K562 (cell line): Measurements from ENCODE around the gene CYB5D1. TPM values are rescaled to one million over a fixed set of nuclear protein-coding genes. Genes with fewer than 3 reads are reported as not detected.
A peak's percentile ranks its signal among the peaks of the same experiment; 100 is the strongest.

ENCODE experiments used
- ATAC-seq: fragments of 200-7000 bp; cut with Tn5 transposase; 3 replicates; pipeline ENCODE4 v1.9.1; 2020; ENCODE audit warnings: moderate library complexity
- BruUV-seq: library from RNA; stranded (reverse); fragments of 400-500 nt; replicated peaks from 2 replicates; lab custom pipeline; 2021; lab: Mats Ljungman, UMichigan
- CTCF ChIA-PET: fragments of 300-600 bp; formaldehyde crosslinking; extraction: SDS; loops from one replicate; lab custom pipeline; 2021; ENCODE audit warnings: low intra/inter-chr PET ratio; lab: Yijun Ruan, JAX
- POLR2A ChIA-PET: fragments of 300-600, 350-650 bp; sonication (Branson Sonifier 250); formaldehyde crosslinking; extraction: SDS; loops from one replicate; lab custom pipeline; 2021; ENCODE audit warnings: antibody characterized with exemption, inconsistent platforms; lab: Yijun Ruan, JAX
- DNase-seq, 4 experiments: peaks; one replicate each; pipeline versions ENCODE4 v3.0.0 to v3.0.0-alpha.2; 2011 to 2018; ENCODE audit warnings: low spot score in 3 of 4, mixed read lengths in 3 of 4; ENCODE audit errors: extremely low read depth in 1 of 4
- FAIRE-seq: peaks from 2 replicates; lab custom pipeline; 2011; peaks lifted over from hg19 to GRCh38; lab: Jason Lieb, UNC
- H2AFZ ChIP-seq: 2 replicates; pipeline ENCODE4 v1.6.0; 2011; ENCODE audit warnings: low read depth, low read length, control low read depth, inconsistent platforms
- H3K27ac ChIP-seq: fragments of 200-600 bp; 3 replicates; pipeline ENCODE4 v1.8.0; 2011; ENCODE audit warnings: low read depth, mild to moderate bottlenecking, control low read depth, inconsistent platforms, low read length, moderate library complexity, mixed read lengths; ENCODE audit errors: extremely low read depth
- H3K27me3 ChIP-seq, 2 experiments: fragments of 300-600 bp in 1 of 2; 2 replicates in 1 of 2; 3 replicates in 1 of 2; pipeline versions ENCODE4 v1.6.0 to v1.8.0; 2011; ENCODE audit warnings: inconsistent platforms in 2 of 2, low read length in 2 of 2, mild to moderate bottlenecking in 1 of 2, mixed read lengths in 1 of 2, moderate library complexity in 1 of 2; ENCODE audit not compliant: control insufficient read depth in 2 of 2, insufficient read depth in 2 of 2
- H3K36me3 ChIP-seq: fragments of 300-600 bp; 3 replicates; pipeline ENCODE4 v1.8.0; 2011; ENCODE audit warnings: mild to moderate bottlenecking, low read length, inconsistent platforms; ENCODE audit not compliant: control insufficient read depth, insufficient read depth
- H3K4me1 ChIP-seq, 2 experiments: fragments of 200-600 bp in 1 of 2; replicated peaks in 1 of 2; 2 replicates in 1 of 2; 3 replicates in 1 of 2; pipeline versions ENCODE4 v1.5.1 to v1.8.0; 2011; ENCODE audit warnings: inconsistent platforms in 2 of 2, low read length in 2 of 2, mild to moderate bottlenecking in 1 of 2, mixed read lengths in 1 of 2, moderate library complexity in 1 of 2; ENCODE audit not compliant: control insufficient read depth in 2 of 2, insufficient read depth in 2 of 2
- H3K4me2 ChIP-seq: 2 replicates; pipeline ENCODE4 v1.6.1; 2011; ENCODE audit warnings: low read length, control low read depth, inconsistent platforms, mixed read lengths; ENCODE audit not compliant: insufficient read depth
- H3K4me3 ChIP-seq: fragments of 200-600 bp; sonication (generic), shearing (Covaris generic); 2 replicates; pipeline ENCODE4 v1.5.1; 2016; ENCODE audit warnings: control low read depth, inconsistent platforms
- H3K79me2 ChIP-seq: fragments of 200-600 bp; 3 replicates; pipeline ENCODE4 v1.8.0; 2011; ENCODE audit warnings: low read length, inconsistent platforms; ENCODE audit not compliant: control insufficient read depth, insufficient read depth
- H3K9ac ChIP-seq, 2 experiments: 2 replicates each; pipeline versions ENCODE4 v1.6.0 to v1.6.1; 2011; ENCODE audit warnings: low read depth in 2 of 2, low read length in 2 of 2, control low read depth in 1 of 2, inconsistent platforms in 1 of 2, mild to moderate bottlenecking in 1 of 2, mixed read lengths in 1 of 2; ENCODE audit not compliant: insufficient read depth in 1 of 2
- H3K9me1 ChIP-seq: one replicate; pipeline ENCODE4 v1.6.0; 2011; ENCODE audit warnings: inconsistent platforms, mild to moderate bottlenecking, low read length, moderate library complexity; ENCODE audit not compliant: control insufficient read depth, insufficient read depth
- H3K9me3 ChIP-seq: replicated peaks from 2 replicates; pipeline ENCODE4 v1.5.1; 2011; ENCODE audit warnings: low read depth, low read length, inconsistent platforms; ENCODE audit not compliant: control insufficient read depth, insufficient read depth
- H4K20me1 ChIP-seq: replicated peaks from 2 replicates; pipeline ENCODE4 v1.6.1; 2011; ENCODE audit warnings: low read length, inconsistent platforms, mixed read lengths; ENCODE audit not compliant: control insufficient read depth, insufficient read depth
- CCNT2 ChIP-seq: IDR thresholded peaks from 2 replicates; pipeline ENCODE4 v1.6.1; 2011; ENCODE audit warnings: borderline replicate concordance, low read depth, mild to moderate bottlenecking, moderate library complexity, mixed read lengths, low read length; ENCODE audit not compliant: insufficient read length; ENCODE audit errors: extremely low read depth
- HNRNPLL ChIP-seq: fragments of 200-400 bp; formaldehyde crosslinking; IDR thresholded peaks from 2 replicates; pipeline ENCODE4 v1.6.1; 2017; ENCODE audit warnings: low read length, low read depth, mild to moderate bottlenecking; ENCODE audit not compliant: poor library complexity, severe bottlenecking
- MAZ ChIP-seq, 2 experiments: fragments of 450-650 bp in 1 of 2; sonication (generic) in 1 of 2; formaldehyde crosslinking; IDR thresholded peaks in 1 of 2; conservative IDR thresholded peaks in 1 of 2; 2 replicates each; pipeline versions ENCODE4 v1.4.0 to v1.5.0; 2020; ENCODE audit warnings: mild to moderate bottlenecking in 1 of 2, missing genetic modification reagents in 1 of 2
- MTA1 ChIP-seq: fragments of 450-650 bp; IDR thresholded peaks from 2 replicates; pipeline ENCODE4 v1.6.1; 2017; ENCODE audit warnings: borderline replicate concordance
- NFIC ChIP-seq: fragments of 450-650 bp; IDR thresholded peaks from 2 replicates; pipeline ENCODE4 v1.6.1; 2017; ENCODE audit warnings: mild to moderate bottlenecking, inconsistent platforms
- POLR2G ChIP-seq: fragments of 200-400 bp; formaldehyde crosslinking; IDR thresholded peaks from 2 replicates; pipeline ENCODE4 v1.6.1; 2017; ENCODE audit warnings: low read depth, mild to moderate bottlenecking, antibody characterized with exemption, low read length, moderate library complexity
- TOE1 ChIP-seq, 2 experiments: fragments of 450-650 bp in 1 of 2; sonication (generic) in 1 of 2; formaldehyde crosslinking in 1 of 2; IDR thresholded peaks; 2 replicates each; pipeline versions ENCODE4 v1.7.1 to v1.8.0; 2016 to 2022; ENCODE audit warnings: borderline replicate concordance in 2 of 2, mild to moderate bottlenecking in 2 of 2, antibody characterized with exemption in 1 of 2, inconsistent platforms in 1 of 2, low read depth in 1 of 2, missing genetic modification reagents in 1 of 2, moderate library complexity in 1 of 2
- ZBTB17 ChIP-seq: fragments of 450-650 bp; formaldehyde crosslinking; IDR thresholded peaks from 2 replicates; pipeline ENCODE4 v1.4.0; 2020; ENCODE audit warnings: mild to moderate bottlenecking
- ZFX ChIP-seq: sonication (generic); formaldehyde crosslinking; IDR thresholded peaks from 2 replicates; pipeline ENCODE4 v1.8.0; 2022; ENCODE audit warnings: mild to moderate bottlenecking, missing genetic modification reagents, moderate library complexity
- ZSCAN32 ChIP-seq: fragments of 450-650 bp; formaldehyde crosslinking; IDR thresholded peaks from 2 replicates; pipeline ENCODE4 v1.4.0; 2020; ENCODE audit warnings: mild to moderate bottlenecking, moderate library complexity
- WGBS: fragments of 100-300 bp; shearing (Covaris generic); methylation state at CpG from one replicate; pipeline ENCODE4 v1.1.6; 2016; ENCODE audit warnings: low coverage, mixed read lengths; ENCODE audit not compliant: insufficient coverage; ENCODE audit errors: missing lambda C conversion rate; 5-methylcytosine and 5-hydroxymethylcytosine counted together
- in situ Hi-C: fragments of 300-500 bp; cut with MboI; formaldehyde crosslinking; loops from 4 replicates; pipeline ENCODE4 v1.15.0; 2018; ENCODE audit warnings: inconsistent platforms, mixed read lengths
- intact Hi-C: fragments of 100-400 bp; cut with micrococcal nuclease; formaldehyde crosslinking; loops from 2 replicates; pipeline ENCODE4 v1.14.2; 2022
- polyA plus RNA-seq, 8 experiments: library from polyadenylated mRNA; depleted of rRNA in 4 of 8; stranded (reverse) in 5 of 8; unstranded in 3 of 8; fragments of >200 nt; fragmentation: Nextera tagmentation in 2 of 8; fragmentation: Illumina TruSeq in 1 of 8; extraction: Ambion mirVana in 2 of 8; extraction: Trizol in 1 of 8; gene quantifications; 2 replicates each; pipeline versions ENCODE4 v1.2.1 to v1.2.3, GENCODE V29; 2011 to 2014; ENCODE audit warnings: inconsistent platforms in 1 of 8, missing spikeins in 1 of 8
- total RNA-seq, 7 experiments: library from RNA; depleted of rRNA in 6 of 7; stranded (reverse); fragments of >200 nt in 6 of 7; fragmentation: Illumina TruSeq in 2 of 7; extraction: Trizol in 2 of 7; gene quantifications; 2 replicates each; pipeline versions ENCODE4 v1.2.1 to v1.2.3, GENCODE V29; 2011 to 2021; ENCODE audit warnings: low replicate concordance in 1 of 7
- TF ChIP-seq, protein P1 (sequence below): fragments of 450-650 bp; formaldehyde crosslinking; IDR thresholded peaks from 2 replicates; pipeline ENCODE4 v1.4.0; 2020; ENCODE audit warnings: mild to moderate bottlenecking, mixed read lengths
- TF ChIP-seq, protein P2 (sequence below): sonication (generic); formaldehyde crosslinking; IDR thresholded peaks from 2 replicates; pipeline ENCODE4 v1.8.0; 2022; ENCODE audit warnings: missing genetic modification reagents, mild to moderate bottlenecking, moderate library complexity, borderline replicate concordance
- TF ChIP-seq, protein P3 (sequence below), 2 experiments: fragments of 200-800 bp in 1 of 2; sonication (Bioruptor generic) in 1 of 2; sonication (generic) in 1 of 2; formaldehyde crosslinking in 1 of 2; IDR thresholded peaks in 1 of 2; conservative IDR thresholded peaks in 1 of 2; 2 replicates each; pipeline versions ENCODE4 v1.5.0 to v1.6.1; 2016 to 2020; ENCODE audit warnings: missing compliant biosample characterization in 1 of 2, missing genetic modification characterization in 1 of 2, missing genetic modification reagents in 1 of 2
- TF ChIP-seq, protein P4 (sequence below): fragments of 450-650 bp; IDR thresholded peaks from 2 replicates; pipeline ENCODE4 v1.6.1; 2016

CYB5D1 gene
- total and polyA plus RNA-seq, 9 of the 15 experiments (the other 6 are each of a cell fraction or from before 2014, with no cell fraction given): 2.4 to 7.9 (median 5.7) TPM

DNA sequence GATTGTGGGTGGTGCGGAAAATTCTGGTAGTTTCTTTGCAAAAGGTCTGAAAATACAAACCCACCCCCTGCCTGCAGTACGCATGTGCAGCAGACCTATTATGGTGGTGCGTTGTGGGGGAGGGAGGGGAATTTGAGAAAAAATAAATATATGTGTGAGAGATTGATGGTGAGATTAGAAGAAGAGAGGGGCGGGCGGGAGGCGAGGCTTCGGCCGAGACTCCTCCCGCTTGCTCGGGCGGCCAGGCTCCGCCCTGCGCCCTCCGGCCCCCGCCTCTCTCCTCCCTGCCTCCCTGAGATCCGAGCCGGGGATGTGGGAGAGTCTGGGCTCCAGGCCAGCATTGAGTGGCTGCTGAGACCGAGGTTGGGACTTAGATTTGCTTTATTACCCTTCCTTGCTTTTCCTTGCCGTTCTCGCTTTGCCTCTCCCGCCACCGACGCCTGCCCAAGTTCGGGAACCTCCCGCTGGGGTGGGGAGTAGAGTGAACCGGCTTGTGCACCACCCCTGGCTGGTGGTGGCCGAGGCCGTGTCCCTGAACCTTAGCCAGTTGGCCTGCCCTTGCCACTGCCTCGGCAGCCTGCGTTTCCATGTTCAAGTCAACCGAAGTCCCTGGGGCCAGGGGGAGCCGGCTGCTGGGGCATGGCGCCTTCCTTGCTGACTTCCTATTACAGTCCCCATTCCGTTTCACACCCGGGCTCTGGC lies 29.8 kb downstream of the CYB5D1 start:
- WGBS: 3% methylated on average over 16 of the region's 35 CpGs
- intact Hi-C loops: loop anchor here (2.0 kb wide), 1 partner anchor 31 kb away; the partner anchor contains the start of gene NAA38
- peak; percentile 92 for FAIRE-seq
- Histone ChIP-seq H3K4me2 (peak overlapping the region; percentile 92), H2AFZ (peak overlapping the region; percentile 60), H3K9me3 (no peaks in the 10 kb centered on the region), H4K20me1 (no peaks in the 10 kb centered on the region; the same call in 1 of the 2 replicates), H3K9me1 (peaks cover 3% of the 10 kb centered on the region), H3K27ac (peak overlapping the region; percentile 97), H3K4me3 (peak overlapping the region; percentile 66), H3K27me3 (no peaks in the 10 kb centered on the region), H3K9ac (peak overlapping the region; percentile 86 to 87), H3K36me3 (peaks cover 21% of the 10 kb centered on the region; the same call in 1 of the 3 replicates), H3K79me2 (peaks cover 51% of the 10 kb centered on the region), H3K4me1 (peaks cover 21 to 31% of the 10 kb centered on the region in 2 experiments; a peak in 4 of 5 replicates)
- peak; percentile 91 for ATAC-seq
- no TSS peak for BruUV-seq
- peak; percentile 81 to 92 (median 88) for DNase-seq
- in situ Hi-C loops: no loop called here
- CTCF ChIA-PET: no interaction called here
- POLR2A ChIA-PET: no interaction called here
- TF ChIP-seq, protein P1, sequence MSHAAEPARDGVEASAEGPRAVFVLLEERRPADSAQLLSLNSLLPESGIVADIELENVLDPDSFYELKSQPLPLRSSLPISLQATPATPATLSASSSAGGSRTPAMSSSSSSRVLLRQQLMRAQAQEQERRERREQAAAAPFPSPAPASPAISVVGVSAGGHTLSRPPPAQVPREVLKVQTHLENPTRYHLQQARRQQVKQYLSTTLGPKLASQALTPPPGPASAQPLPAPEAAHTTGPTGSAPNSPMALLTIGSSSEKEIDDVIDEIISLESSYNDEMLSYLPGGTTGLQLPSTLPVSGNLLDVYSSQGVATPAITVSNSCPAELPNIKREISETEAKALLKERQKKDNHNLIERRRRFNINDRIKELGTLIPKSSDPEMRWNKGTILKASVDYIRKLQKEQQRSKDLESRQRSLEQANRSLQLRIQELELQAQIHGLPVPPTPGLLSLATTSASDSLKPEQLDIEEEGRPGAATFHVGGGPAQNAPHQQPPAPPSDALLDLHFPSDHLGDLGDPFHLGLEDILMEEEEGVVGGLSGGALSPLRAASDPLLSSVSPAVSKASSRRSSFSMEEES (CRISPR knock-in tag): no peak
- TF ChIP-seq TOE1 (IDR thresholded peaks at IDR 0.05; ENCODE audit: borderline replicate concordance): 0 out of 2 replicates have a peak, but pooled peaks have one; percentile 25
- TF ChIP-seq TOE1 (CRISPR knock-in tag; IDR thresholded peaks at IDR 0.05; ENCODE audit: borderline replicate concordance, low read depth): no peak
- TF ChIP-seq ZFX (CRISPR knock-in tag): 0 out of 2 replicates have a peak, but pooled peaks have one; percentile 28
- TF ChIP-seq POLR2G: peak; percentile 64
- TF ChIP-seq, protein P2, sequence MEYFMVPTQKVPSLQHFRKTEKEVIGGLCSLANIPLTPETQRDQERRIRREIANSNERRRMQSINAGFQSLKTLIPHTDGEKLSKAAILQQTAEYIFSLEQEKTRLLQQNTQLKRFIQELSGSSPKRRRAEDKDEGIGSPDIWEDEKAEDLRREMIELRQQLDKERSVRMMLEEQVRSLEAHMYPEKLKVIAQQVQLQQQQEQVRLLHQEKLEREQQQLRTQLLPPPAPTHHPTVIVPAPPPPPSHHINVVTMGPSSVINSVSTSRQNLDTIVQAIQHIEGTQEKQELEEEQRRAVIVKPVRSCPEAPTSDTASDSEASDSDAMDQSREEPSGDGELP (CRISPR knock-in tag): peak; percentile 37; the same call in 1 of the 2 replicates
- TF ChIP-seq, protein P3, sequence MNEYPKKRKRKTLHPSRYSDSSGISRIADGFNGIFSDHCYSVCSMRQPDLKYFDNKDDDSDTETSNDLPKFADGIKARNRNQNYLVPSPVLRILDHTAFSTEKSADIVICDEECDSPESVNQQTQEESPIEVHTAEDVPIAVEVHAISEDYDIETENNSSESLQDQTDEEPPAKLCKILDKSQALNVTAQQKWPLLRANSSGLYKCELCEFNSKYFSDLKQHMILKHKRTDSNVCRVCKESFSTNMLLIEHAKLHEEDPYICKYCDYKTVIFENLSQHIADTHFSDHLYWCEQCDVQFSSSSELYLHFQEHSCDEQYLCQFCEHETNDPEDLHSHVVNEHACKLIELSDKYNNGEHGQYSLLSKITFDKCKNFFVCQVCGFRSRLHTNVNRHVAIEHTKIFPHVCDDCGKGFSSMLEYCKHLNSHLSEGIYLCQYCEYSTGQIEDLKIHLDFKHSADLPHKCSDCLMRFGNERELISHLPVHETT (CRISPR knock-in tag; conservative IDR thresholded peaks at IDR 0.05 in 1 of 2, IDR thresholded peaks at IDR 0.05 in 1 of 2): peak in 1 of 2 experiments; percentile 51; a peak in 1 of 4 replicates
- no peak for TF ChIP-seq MTA1
- peak; percentile 88 for TF ChIP-seq CCNT2
- no peak for TF ChIP-seq HNRNPLL
- TF ChIP-seq MAZ (CRISPR knock-in tag; conservative IDR thresholded peaks at IDR 0.05 in 1 of 2, IDR thresholded peaks at IDR 0.05 in 1 of 2): peak; percentile 41 to 89; a peak in 3 of 4 replicates
- TF ChIP-seq, protein P4, sequence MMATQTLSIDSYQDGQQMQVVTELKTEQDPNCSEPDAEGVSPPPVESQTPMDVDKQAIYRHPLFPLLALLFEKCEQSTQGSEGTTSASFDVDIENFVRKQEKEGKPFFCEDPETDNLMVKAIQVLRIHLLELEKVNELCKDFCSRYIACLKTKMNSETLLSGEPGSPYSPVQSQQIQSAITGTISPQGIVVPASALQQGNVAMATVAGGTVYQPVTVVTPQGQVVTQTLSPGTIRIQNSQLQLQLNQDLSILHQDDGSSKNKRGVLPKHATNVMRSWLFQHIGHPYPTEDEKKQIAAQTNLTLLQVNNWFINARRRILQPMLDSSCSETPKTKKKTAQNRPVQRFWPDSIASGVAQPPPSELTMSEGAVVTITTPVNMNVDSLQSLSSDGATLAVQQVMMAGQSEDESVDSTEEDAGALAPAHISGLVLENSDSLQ: peak; percentile 28
- no peak for TF ChIP-seq ZSCAN32
- TF ChIP-seq NFIC: peak; percentile 87
- TF ChIP-seq ZBTB17 (CRISPR knock-in tag): 0 out of 2 replicates have a peak, but pooled peaks have one; percentile 20
